HK-2 (cell line): Measurements from ENCODE around the gene NECTIN4.
"Not testable (repeated sequence)": the region's sequence is repeated elsewhere in the genome, so short reads cannot be mapped to it uniquely, and the experiment has no call there.

Source experiments
- DNase-seq: peaks from one replicate; pipeline ENCODE4 v3.0.0-alpha.2; 2018; ENCODE audit not compliant: unreplicated experiment

Gene NECTIN4

GRCh38 chr1:161089251-161089924, at the start of gene NECTIN4:
NECTIN4 (minus strand) TSS chr1:161089558; CDS start chr1:161089296, 262 bp downstream.
- no peak for DNase-seq

- DNase-seq, result no peak
These were observed 49.1 kb upstream of the NECTIN4 start for GRCh38 chr1:161138431-161138830.

GRCh38 chr1:161137881-161138280, 48.5 kb upstream of the NECTIN4 start:
- no peak for DNase-seq

GRCh38 chr1:161133220-161133740, 43.9 kb upstream of the NECTIN4 start:
- no peak for DNase-seq

GRCh38 chr1:161132410-161133219, 43.3 kb upstream of the NECTIN4 start, which contains the start of gene DEDD:
DEDD (minus strand) TSS chr1:161132667; CDS start chr1:161124462, 8,205 bp downstream.
- DNase-seq, result peak; percentile 92

- DNase-seq, result no peak
These were observed 42.4 kb upstream of the NECTIN4 start for GRCh38 chr1:161131523-161132409.

- no peak for DNase-seq
These were observed 40.9 kb upstream of the NECTIN4 start for GRCh38 chr1:161130266-161130665.

- DNase-seq, result no peak
These were observed 39.4 kb upstream of the NECTIN4 start for GRCh38 chr1:161128591-161129420.

- no peak for DNase-seq
These were observed 38.3 kb upstream of the NECTIN4 start for GRCh38 chr1:161127649-161128048.

GRCh38 chr1:161122967-161123366, 33.6 kb upstream of the NECTIN4 start:
- DNase-seq, result no peak

GRCh38 chr1:161121834-161122233, 32.5 kb upstream of the NECTIN4 start:
- no peak for DNase-seq

- DNase-seq, result no peak
These were observed 31.8 kb upstream of the NECTIN4 start for GRCh38 chr1:161121042-161121650.

GRCh38 chr1:161119092-161119903, 29.9 kb upstream of the NECTIN4 start:
- DNase-seq, result no peak

- DNase-seq, result peak; percentile 85
These were observed 28.6 kb upstream of the NECTIN4 start, which contains the start of the genes NIT1 and PFDN2 for GRCh38 chr1:161117759-161118581. NIT1 (plus strand) TSS chr1:161118105; CDS start chr1:161118177, 72 bp downstream. PFDN2 (minus strand) TSS chr1:161118037; CDS start chr1:161118026, 11 bp downstream.

GRCh38 chr1:161115961-161116360, 26.6 kb upstream of the NECTIN4 start:
- not testable (repeated sequence) for DNase-seq

GRCh38 chr1:161115132-161115711, 25.9 kb upstream of the NECTIN4 start:
- peak; percentile 76 for DNase-seq

- no peak for DNase-seq
These were observed 25.2 kb upstream of the NECTIN4 start for GRCh38 chr1:161114556-161114955.

- no peak for DNase-seq
These were observed 24.6 kb upstream of the NECTIN4 start for GRCh38 chr1:161113915-161114314.
